A673 (cell line): ENCODE measurements around the gene NUDT17.
"Not testable (repeated sequence)": the region's sequence is repeated elsewhere in the genome, so short reads cannot be mapped to it uniquely, and the experiment has no call there.

Experiments used
- EZH2 ChIP-seq: fragments of 200-600 bp; sonication (generic); IDR thresholded peaks from 2 replicates; pipeline ENCODE4 v1.6.1; 2017; ENCODE audit warnings: borderline replicate concordance, low read depth, mild to moderate bottlenecking, mixed read lengths, antibody characterized with exemption, low read length; ENCODE audit not compliant: poor library complexity, severe bottlenecking
- TF ChIP-seq, protein P1 (sequence below): fragments of 300-800, 200-600 bp; sonication (generic); conservative IDR thresholded peaks from 2 replicates; pipeline ENCODE4 v1.5.1; 2017; ENCODE audit warnings: low read depth, mild to moderate bottlenecking, antibody characterized with exemption, low read length, moderate library complexity, mixed read lengths

DNA sequence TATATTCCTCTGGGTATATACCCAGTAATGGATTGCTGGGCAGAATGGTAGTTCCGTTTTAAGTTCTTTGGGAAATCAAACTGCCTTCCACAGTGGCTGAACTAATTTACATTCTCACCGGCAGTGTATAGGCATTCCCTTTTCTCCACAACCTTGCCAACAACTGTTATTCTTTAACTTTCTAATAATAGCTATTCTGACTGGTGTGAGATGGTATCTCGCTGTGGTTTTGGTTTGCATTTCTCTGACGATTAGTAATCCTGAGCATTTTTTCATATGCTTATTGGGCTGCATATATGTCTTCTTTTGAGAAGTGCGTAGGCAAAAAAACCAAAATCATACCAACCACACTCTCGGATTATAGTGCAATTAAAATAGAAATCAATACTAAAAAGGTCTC, 27.3 kb upstream of the NUDT17 start:
- TF ChIP-seq, protein P1, sequence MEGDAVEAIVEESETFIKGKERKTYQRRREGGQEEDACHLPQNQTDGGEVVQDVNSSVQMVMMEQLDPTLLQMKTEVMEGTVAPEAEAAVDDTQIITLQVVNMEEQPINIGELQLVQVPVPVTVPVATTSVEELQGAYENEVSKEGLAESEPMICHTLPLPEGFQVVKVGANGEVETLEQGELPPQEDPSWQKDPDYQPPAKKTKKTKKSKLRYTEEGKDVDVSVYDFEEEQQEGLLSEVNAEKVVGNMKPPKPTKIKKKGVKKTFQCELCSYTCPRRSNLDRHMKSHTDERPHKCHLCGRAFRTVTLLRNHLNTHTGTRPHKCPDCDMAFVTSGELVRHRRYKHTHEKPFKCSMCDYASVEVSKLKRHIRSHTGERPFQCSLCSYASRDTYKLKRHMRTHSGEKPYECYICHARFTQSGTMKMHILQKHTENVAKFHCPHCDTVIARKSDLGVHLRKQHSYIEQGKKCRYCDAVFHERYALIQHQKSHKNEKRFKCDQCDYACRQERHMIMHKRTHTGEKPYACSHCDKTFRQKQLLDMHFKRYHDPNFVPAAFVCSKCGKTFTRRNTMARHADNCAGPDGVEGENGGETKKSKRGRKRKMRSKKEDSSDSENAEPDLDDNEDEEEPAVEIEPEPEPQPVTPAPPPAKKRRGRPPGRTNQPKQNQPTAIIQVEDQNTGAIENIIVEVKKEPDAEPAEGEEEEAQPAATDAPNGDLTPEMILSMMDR = not testable (repeated sequence)
- not testable (repeated sequence) for TF ChIP-seq EZH2
